ENCODE data around the gene CORO6. TPM values are rescaled to one million over a fixed set of nuclear protein-coding genes. Genes with fewer than 3 reads are reported as not detected.

The CORO6 gene
- polyA plus RNA-seq, 1 donor from 2014 or later: not detected

DNA sequence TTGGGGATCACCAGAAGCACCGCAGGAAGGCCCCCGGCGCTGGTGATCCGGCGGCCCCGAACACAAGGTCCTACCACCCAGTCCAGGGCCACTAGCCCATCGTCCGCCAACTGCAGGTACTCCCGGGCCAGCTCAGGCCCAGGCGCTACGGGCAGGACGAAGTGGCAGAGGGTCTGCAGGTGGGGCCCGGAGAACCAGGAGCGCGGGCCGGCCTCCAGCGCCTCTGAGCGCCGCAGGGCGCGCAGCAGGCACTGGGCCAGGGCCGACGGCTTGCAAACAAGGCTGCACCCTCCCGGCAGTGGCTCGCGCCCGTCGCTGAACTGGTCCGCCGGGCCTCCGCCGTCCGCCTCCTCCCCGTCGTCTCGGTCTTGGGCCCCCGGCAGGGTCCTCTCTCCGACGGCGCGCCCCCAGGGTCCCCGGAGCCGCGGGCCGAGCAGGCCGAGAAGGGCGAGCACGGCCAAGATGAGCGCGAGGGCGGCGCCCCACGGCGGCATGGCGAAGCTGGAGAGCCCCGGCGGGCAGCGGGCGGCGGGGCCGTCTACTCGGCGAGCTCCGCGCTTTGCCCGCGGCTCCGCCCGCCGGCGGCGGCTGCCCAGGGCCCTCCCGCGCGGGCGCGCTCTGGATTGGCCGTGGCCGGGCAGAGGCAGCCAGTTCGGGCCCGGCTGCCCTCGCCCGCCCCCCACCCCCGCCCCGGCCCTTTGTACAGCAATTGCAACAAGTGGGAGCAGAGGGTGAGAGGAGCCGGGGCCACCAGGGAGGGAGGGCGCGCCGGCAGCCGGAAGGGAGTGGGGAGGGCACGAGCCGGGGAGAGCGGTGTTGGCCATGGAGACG lies 56.0 kb downstream of the CORO6 start, which contains the start of gene ABHD15:
ABHD15 (minus strand) TSS at position 565 of the 831 bp plus-strand sequence; CDS start at position 494, 71 bp downstream.
- H3K9me3 Mint-ChIP-seq: no peaks in the 10 kb centered on the region
- peak within 1 kb of the TSS; percentile 94 to 96 (median 96) for H3K27ac Mint-ChIP-seq
- H3K4me1 Mint-ChIP-seq: peaks cover 24 to 36% (median 30%) of the 10 kb centered on the region in 3 donors
- no peaks in the 10 kb centered on the region for H3K27me3 Mint-ChIP-seq
- peak within 1 kb of the TSS; percentile 95 to 98 (median 97) for H3K4me3 Mint-ChIP-seq
- peaks cover 3% of the 10 kb centered on the region for H3K36me3 Mint-ChIP-seq

GRCh38 chr17:29565643-29566472 lies 56.9 kb downstream of the CORO6 start:
- Mint-ChIP-seq H3K4me1 (peaks cover 25 to 43% (median 33%) of the 10 kb centered on the region in 3 donors), H3K27ac (peak overlapping the region; percentile 94 to 96 (median 94)), H3K9me3 (no peaks in the 10 kb centered on the region), H3K36me3 (peaks cover 3% of the 10 kb centered on the region), H3K4me3 (peak overlapping the region; percentile 90 to 98 (median 95)), H3K27me3 (no peaks in the 10 kb centered on the region)

Other genes with a start within 250 kb of the CORO6 start
- gene TAOK1, start 232.5 kb downstream of the CORO6 start, polyA plus RNA-seq: 4.0 TPM
- gene ABHD15, start 55.9 kb downstream of the CORO6 start, polyA plus RNA-seq: 11.7 TPM
- gene TP53I13, start 54.2 kb downstream of the CORO6 start, polyA plus RNA-seq: 29.4 TPM
- gene GIT1, start 33.3 kb downstream of the CORO6 start, polyA plus RNA-seq: 8.6 TPM
- not detected for gene ANKRD13B, start 29.8 kb downstream of the CORO6 start, polyA plus RNA-seq

All from IgD-negative memory B cell (primary cell).